RWPE2 (cell line): ENCODE results near the gene CDON.
A peak's percentile ranks its signal among the peaks of the same experiment; 100 is the strongest.

Source experiments
- ATAC-seq: fragments of 200-7000 bp; cut with Tn5 transposase; 3 replicates; pipeline ENCODE4 v1.9.1; 2021; ENCODE audit warnings: low read depth
- DNase-seq: peaks from one replicate; pipeline ENCODE4 v3.0.0-alpha.2; 2020; ENCODE audit warnings: low spot score
- H3K27ac ChIP-seq: fragments of 450-650 bp; 2 replicates; pipeline ENCODE4 v1.5.1; 2017; ENCODE audit warnings: mild to moderate bottlenecking; ENCODE audit not compliant: poor library complexity, severe bottlenecking
- H3K27me3 ChIP-seq: fragments of 250-450 bp; sonication (Bioruptor Pico); 2 replicates; pipeline ENCODE4 v1.5.1; 2021; ENCODE audit warnings: mild to moderate bottlenecking, moderate library complexity; ENCODE audit not compliant: insufficient read depth, poor library complexity, severe bottlenecking
- H3K36me3 ChIP-seq: fragments of 250-450 bp; sonication (Bioruptor Pico); 2 replicates; pipeline ENCODE4 v1.5.1; 2020; ENCODE audit warnings: low read depth, mild to moderate bottlenecking, moderate library complexity
- H3K4me1 ChIP-seq: fragments of 250-450 bp; sonication (Bioruptor Pico); 2 replicates; pipeline ENCODE4 v1.5.1; 2021; ENCODE audit warnings: mild to moderate bottlenecking, moderate library complexity; ENCODE audit not compliant: insufficient read depth, poor library complexity, severe bottlenecking
- H3K4me3 ChIP-seq: fragments of 250-450 bp; sonication (Bioruptor Pico); 2 replicates; pipeline ENCODE4 v1.5.1; 2021; ENCODE audit warnings: mild to moderate bottlenecking, moderate library complexity; ENCODE audit not compliant: severe bottlenecking
- H3K9me3 ChIP-seq: fragments of 250-450 bp; sonication (Bioruptor Pico); 2 replicates; pipeline ENCODE4 v1.5.1; 2021; ENCODE audit warnings: mild to moderate bottlenecking, moderate library complexity; ENCODE audit not compliant: severe bottlenecking
- TF ChIP-seq, protein P1 (sequence below): fragments of 450-650 bp; IDR thresholded peaks from one replicate; pipeline ENCODE4 v1.5.1; 2017; ENCODE audit warnings: mild to moderate bottlenecking, moderate library complexity; ENCODE audit not compliant: poor library complexity, severe bottlenecking

The CDON gene

DNA sequence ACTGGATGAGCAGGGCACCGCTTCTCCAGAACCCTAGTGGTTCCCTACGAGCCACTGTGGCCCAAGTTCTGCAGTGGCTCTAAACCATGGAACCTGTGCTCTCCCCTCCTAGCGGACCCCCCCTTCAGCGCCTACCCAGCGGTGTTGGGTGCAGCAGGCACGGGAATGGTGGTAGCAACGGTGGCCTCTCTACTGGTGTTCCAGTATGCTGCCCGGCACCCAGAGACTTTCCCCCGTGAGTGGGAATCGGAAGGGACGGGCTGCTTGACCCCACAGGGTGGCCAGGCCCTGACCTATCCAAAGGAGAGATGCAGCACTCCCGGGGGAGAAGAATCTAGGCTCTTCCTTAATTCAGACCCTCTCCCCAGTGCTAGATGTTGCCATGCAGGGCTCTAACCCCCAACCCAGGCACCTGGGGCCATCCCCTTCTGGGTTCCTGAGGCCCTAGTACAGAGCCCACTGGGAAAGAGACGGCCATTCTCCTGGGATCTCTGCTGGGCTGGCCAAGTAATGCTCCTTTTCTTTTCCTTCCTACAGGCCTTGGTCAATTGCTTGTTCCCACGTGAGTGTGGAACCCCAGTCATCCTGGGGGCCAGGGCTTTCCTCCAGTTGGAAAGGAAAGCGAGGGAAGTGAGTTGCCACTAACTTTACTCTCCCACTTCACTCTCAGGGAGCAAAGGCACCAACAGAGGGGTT lies 107.6 kb downstream of the CDON start:
- ATAC-seq (no peak), DNase-seq (no peak)
- H3K36me3 ChIP-seq: no peaks in the 10 kb centered on the region
- peaks cover 18% of the 10 kb centered on the region for H3K4me1 ChIP-seq
- TF ChIP-seq, protein P1, sequence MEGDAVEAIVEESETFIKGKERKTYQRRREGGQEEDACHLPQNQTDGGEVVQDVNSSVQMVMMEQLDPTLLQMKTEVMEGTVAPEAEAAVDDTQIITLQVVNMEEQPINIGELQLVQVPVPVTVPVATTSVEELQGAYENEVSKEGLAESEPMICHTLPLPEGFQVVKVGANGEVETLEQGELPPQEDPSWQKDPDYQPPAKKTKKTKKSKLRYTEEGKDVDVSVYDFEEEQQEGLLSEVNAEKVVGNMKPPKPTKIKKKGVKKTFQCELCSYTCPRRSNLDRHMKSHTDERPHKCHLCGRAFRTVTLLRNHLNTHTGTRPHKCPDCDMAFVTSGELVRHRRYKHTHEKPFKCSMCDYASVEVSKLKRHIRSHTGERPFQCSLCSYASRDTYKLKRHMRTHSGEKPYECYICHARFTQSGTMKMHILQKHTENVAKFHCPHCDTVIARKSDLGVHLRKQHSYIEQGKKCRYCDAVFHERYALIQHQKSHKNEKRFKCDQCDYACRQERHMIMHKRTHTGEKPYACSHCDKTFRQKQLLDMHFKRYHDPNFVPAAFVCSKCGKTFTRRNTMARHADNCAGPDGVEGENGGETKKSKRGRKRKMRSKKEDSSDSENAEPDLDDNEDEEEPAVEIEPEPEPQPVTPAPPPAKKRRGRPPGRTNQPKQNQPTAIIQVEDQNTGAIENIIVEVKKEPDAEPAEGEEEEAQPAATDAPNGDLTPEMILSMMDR: no peak
- no peaks in the 10 kb centered on the region for H3K27me3 ChIP-seq
- H3K27ac ChIP-seq: no peak overlapping the region
- H3K4me3 ChIP-seq: no peak overlapping the region
- H3K9me3 ChIP-seq: no peaks in the 10 kb centered on the region

GRCh38 chr11:125954123-125954944 lies 108.3 kb downstream of the CDON start:
- H3K9me3 ChIP-seq: no peaks in the 10 kb centered on the region
- H3K4me3 ChIP-seq: no peak overlapping the region
- peak overlapping the region; percentile 73 for H3K27ac ChIP-seq
- peaks cover 18% of the 10 kb centered on the region for H3K4me1 ChIP-seq
- ATAC-seq (no peak), DNase-seq (no peak)
- TF ChIP-seq, protein P1: no peak
- no peaks in the 10 kb centered on the region for H3K36me3 ChIP-seq
- no peaks in the 10 kb centered on the region for H3K27me3 ChIP-seq

- H3K36me3 ChIP-seq: no peaks in the 10 kb centered on the region
- peak overlapping the region; percentile 73 for H3K27ac ChIP-seq
- ATAC-seq (no peak), DNase-seq (no peak)
- TF ChIP-seq, protein P1: no peak
- H3K9me3 ChIP-seq: no peaks in the 10 kb centered on the region
- H3K27me3 ChIP-seq: no peaks in the 10 kb centered on the region
- H3K4me3 ChIP-seq: no peak overlapping the region
- H3K4me1 ChIP-seq: peaks cover 18% of the 10 kb centered on the region
Observed at GRCh38 chr11:125953401-125953935, 109.2 kb downstream of the CDON start.

- Histone ChIP-seq H3K4me1 (peaks cover 18% of the 10 kb centered on the region), H3K9me3 (no peaks in the 10 kb centered on the region), H3K27me3 (no peaks in the 10 kb centered on the region), H3K27ac (peak overlapping the region; percentile 73), H3K4me3 (no peak overlapping the region), H3K36me3 (no peaks in the 10 kb centered on the region)
- ATAC-seq: no peak; the same call in 1 of the 3 replicates
- DNase-seq: no peak
- TF ChIP-seq, protein P1: no peak
Observed at GRCh38 chr11:125952973-125953372, 109.7 kb downstream of the CDON start.
